ELF-1 (cell line): ENCODE results near the gene LMX1A.

Experiments
- DNase-seq: peaks from one replicate; pipeline ENCODE4 v3.0.0-alpha.2; 2016; ENCODE audit warnings: low read depth, low spot score

The LMX1A gene

DNA sequence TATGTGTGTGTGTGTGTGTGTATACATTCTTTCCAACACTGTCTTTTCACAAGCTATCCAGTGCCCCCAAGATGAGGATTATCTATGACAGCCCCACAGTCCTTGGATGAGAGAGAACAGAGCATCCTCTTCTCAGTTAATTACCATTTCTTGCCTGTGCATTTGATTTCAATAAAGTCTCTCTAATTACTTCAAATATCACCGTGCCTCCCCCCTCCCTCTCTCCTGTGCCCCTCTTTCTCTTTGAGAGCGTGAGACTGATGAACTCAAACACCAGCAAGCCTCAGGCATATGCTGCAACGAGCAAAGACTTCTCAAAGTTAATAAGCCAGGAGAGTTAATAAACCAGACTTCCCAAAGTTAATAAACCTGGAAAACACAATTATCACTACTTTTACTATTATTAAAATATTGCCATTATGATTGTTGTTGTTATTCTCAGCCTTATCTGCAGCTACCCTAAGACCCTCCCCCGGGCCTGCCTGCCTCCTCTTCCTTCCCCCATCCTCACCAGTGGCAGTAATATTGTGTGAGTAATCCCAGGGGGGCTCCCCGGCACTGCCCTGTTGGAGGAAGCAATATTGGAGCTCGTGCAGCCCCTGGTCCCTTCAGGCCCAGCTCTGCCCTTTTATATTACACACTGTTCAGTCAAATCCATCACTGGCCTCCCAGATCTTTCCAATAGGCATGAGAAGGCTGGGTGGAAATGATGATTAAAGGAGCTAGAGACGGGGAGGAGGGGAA is 30.9 kb downstream of the LMX1A start:
- DNase-seq: no peak

DNA sequence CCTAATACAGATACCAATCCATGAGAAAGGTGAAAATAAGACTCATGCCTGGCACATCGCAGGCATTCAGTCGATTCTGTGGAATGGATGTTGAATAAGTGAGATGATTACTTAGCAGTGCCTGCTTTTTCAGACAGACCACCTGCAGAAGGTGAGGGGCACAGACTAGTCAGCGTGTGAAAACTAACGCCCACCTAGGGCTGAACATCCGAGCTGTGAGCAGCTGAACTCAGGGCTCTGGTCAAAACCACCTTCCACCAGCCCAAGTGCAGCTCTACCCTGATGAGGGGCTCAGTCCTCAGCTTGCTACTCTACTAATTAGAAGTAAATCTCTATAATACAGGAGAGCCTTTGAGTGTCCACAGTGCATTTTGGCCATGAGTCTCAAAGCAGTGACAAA is 32.5 kb downstream of the LMX1A start:
- no peak for DNase-seq

- no peak for DNase-seq
Observed at GRCh38 chr1:165317612-165318011, 38.9 kb downstream of the LMX1A start.

DNA sequence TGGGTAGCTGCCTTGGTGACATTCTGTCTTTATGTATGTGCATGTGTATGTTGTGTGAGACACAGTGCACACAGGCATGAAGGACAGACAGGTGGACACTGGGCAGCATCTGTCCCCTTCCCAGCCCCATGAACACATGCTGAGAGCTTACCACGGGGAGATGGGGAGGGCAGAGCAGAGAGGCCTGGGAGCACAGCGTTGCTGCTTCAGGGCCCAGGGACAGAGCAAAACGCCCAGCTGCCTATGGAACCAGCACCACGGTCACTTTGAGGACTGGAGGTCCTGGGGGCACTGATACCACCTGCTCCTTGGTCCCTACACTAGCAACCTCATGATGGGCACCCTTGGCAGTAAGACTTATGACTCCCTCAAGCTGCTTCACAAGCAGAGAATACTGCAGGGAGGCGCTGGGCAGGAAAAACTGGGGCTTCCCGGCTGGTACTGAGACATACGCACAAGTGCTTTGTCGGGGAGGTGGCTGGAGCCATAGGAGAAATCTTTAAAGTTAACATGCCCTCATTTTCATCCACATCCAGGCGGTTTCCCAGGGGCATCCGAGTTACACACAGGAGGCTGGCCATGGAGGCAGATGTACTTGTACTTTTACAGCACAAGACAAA is 40.3 kb downstream of the LMX1A start:
- DNase-seq: no peak

DNA sequence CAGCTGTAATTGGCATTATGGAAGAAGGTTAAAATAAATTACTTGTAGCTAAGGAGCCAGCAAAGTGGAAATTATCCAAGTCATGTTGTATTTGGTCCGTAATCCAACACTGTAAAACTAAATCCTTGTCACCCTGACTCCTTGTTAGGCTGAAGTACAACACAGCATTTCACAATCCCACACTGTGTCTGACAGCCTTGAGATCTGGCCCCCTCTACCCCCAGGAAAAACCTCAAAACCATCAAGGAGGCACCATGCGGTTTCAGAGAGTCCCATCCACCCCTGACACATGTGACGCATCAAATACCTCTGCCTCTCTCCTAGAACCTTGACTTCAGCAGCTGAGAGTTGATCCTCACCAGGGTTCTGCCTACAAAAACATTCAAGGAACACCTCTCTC is 41.0 kb downstream of the LMX1A start:
- DNase-seq: no peak

- DNase-seq: peak; percentile 8
Observed at GRCh38 chr1:165313903-165314302, 42.6 kb downstream of the LMX1A start.

- no peak for DNase-seq
Observed at GRCh38 chr1:165312591-165312990, 43.9 kb downstream of the LMX1A start.

DNA sequence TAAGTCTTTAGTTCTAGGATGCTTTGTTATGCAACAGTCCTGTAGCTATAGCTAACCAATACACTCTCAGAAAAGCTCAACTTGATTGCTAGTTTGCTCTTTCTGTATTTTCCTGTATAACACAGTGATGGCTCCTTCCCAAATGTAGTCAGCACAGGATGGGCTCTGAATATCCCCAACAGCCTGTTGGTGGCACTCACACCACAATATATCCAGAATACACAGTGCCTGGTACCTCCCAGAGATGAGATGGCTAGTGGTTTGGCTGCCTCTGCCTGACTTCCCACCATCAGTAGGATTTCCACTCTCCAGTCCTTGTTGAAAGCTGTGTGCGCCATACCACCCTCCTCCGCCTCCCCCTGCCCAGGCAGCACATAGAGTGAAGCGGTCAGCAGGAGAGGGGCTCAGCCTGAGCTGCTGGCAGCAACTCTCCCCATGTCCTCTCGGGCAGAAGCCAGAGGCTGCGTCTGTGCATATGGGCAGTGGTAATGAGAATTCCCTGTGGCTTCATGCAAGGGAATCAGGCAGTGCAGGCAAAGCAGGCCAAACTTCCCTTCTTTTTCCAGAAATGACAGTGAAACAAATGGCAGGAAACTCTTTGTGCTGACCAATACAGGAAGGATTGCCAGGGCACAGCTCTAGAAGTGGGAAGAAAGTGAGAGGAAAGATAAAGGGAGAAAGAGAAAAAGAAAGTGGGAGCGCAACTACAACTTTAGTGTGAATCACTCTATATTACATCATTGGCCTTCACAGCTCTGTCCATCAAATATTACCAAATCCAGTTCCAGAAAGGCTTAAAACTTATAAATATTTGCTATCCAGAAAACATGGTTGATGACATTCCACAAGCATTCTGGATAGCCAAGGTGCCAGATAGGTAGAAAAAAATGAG is 49.7 kb downstream of the LMX1A start:
- DNase-seq: peak; percentile 24

DNA sequence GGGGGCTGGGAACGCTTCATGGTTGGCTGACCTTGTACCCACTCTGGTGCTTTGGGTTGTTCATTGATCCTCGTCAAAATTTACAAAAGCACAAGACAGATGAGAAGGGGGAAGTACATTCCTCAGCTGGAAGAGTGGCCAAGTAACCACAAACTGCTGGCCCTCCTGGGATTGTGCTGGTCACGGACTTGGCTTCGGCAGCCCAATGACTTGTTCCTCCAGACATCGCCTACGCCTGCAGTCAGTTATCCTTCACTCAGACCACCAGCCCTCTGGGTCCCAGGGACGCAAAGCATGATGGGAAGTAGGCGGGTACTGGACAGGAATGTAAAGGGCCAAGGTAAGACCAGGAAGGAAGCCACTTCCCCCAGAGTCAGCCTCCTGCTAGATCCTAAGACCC is 53.1 kb downstream of the LMX1A start:
- no peak for DNase-seq

DNA sequence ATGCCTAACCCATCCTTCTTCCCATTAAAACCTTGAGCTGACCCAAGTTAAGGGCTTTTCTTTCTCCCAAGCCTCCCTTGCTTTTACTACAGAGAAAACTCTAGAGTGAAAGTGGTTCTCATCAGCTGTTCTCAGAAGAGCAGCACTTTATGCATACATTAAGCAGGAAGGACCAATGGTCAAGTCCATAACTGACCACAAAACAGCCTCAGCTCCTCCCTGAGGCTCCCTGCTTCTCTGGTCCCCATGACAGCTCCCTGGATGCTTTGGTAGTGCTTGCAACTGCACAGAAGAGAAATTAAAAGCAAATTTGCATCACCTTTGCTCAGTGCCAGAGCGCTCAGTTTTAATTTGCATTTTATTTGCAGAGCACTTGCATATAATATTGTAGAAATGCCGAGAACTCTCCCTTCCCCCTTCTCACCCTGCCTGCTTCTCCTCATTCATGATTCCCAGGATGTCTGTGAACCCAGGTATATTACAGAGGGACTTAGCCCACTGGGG is 56.1 kb downstream of the LMX1A start:
- no peak for DNase-seq

- peak; percentile 87 for DNase-seq
Observed at GRCh38 chr1:165298203-165298820, 58.2 kb downstream of the LMX1A start.

- DNase-seq: no peak
Observed at GRCh38 chr1:165296205-165296604, 60.3 kb downstream of the LMX1A start.

GRCh38 chr1:165290148-165290547 is 66.4 kb downstream of the LMX1A start:
- no peak for DNase-seq

- no peak for DNase-seq
Observed at GRCh38 chr1:165289556-165289955, 67.0 kb downstream of the LMX1A start.

GRCh38 chr1:165288350-165289120 is 68.0 kb downstream of the LMX1A start:
- peak; percentile 67 for DNase-seq

DNA sequence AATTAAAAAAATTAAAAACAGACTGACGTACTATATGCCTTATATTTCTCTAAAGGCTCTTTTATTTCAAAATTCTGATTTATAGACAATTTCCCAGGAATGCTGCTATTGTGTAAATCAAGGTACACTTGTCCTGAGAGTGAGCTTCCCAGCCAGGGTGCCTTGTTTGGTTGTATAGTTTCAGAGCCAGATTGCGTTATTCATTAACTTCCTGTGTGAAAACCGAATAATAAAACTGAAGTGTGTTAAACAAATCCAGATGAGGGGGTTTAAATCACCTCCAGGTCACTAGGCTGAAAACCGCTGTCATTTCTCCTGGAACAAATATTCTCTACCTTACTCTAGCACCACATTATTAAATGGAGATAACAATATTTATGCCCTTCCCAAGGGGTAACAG is 68.7 kb downstream of the LMX1A start:
- DNase-seq: no peak

DNA sequence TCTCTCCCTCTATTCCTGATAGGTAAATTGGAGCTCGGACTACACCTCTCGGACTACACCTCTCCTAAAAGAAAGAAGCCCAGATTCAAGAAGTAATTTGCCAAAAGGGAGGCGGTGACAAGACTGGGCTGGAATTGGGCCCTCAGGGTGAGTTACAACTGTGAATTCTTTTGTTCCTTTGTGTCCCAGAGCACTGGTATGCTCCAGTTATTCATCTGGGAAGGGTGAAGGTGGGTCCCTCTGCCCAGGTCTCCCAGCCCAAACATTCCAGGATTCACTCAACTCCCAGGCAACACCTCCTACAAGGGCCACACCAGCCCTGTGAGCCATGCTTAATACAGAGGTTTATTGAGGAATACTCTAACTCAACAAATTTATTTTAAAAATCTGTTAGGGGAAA is 69.2 kb downstream of the LMX1A start:
- peak; percentile 97 for DNase-seq

DNA sequence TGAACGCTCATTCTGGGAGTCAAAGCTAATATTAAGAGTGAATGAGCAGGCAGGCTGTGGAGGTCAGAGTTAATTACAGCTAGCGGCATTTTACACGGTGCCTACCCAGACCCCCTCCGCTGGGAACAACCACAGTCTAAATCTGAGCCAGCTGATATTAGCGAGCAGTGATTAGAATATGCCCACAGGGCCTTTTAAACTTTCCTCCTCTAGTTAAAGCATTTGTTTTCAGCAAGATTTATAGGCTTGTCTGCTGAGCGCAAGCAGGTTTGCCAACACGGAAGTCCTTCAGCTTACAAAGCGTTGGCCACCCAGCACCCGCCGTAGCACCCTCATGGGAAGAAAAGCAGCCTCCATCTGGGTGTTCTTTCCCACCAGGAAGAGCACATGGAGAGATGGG is 72.1 kb downstream of the LMX1A start:
- DNase-seq: peak; percentile 36

DNA sequence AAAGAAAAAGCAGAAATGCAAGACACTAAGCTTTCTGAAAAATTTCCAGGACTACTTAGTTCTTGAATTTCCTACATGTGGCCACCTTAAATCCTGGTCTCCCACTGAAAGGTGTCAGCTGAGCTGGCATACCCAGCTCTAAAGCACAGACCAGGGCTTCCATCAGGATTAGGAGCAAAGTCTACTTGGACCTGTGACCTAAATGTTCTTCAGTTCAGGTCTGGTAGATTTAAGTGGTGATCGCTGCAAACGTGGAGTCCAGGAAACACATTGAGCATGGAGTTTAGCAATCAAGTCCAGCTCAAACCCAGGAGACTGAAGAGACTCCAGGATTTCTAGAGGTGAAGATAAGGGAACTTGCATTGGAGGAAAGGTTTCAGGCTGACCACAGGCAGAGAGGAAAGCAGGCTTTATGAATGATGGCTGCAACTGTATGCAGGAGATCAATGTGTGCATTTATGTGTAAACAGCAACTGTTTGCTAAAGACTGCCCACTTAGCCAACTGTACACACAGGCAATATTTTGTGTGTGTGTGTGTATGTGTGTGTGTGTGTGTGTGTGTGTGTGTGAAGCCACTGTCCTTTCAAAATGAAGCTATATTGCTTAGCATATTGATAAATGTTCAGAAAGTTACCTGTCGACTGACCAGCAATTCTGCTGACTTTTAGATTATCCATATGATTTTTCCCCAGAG is 75.2 kb downstream of the LMX1A start:
- DNase-seq: no peak

GRCh38 chr1:165279882-165280281 is 76.6 kb downstream of the LMX1A start:
- DNase-seq: no peak
